ENCODE data around the gene ATP5MG. TPM values are rescaled to one million over a fixed set of nuclear protein-coding genes. Genes with fewer than 3 reads are reported as not detected.

Gene ATP5MG
- total RNA-seq, 2 donors from 2014 or later: 45.2 to 91.3 TPM

- intact Hi-C loops (cut with DNase I): no loop called here
- H3K36me3 ChIP-seq (replicated peaks in 1 of 2; ENCODE audit: insufficient read depth in 1 of 2, low read depth in 2 of 2): peaks cover 0 to 14% of the 10 kb centered on the region in 2 donors
- 72 to 79% methylated on average over 3 of the region's 3 CpGs for WGBS, 2 donors
These were observed 36.3 kb upstream of the ATP5MG start for GRCh38 chr11:118364956-118365615.

GRCh38 chr11:118366287-118366686, 35.1 kb upstream of the ATP5MG start:
- intact Hi-C loops (cut with DNase I): no loop called here
- Histone ChIP-seq H3K36me3 (replicated peaks in 1 of 2; ENCODE audit: insufficient read depth in 1 of 2, low read depth in 2 of 2) (peaks cover 4 to 24% of the 10 kb centered on the region in 2 donors), H3K4me3 (no peak overlapping the region), H3K9me3 (no peaks in the 10 kb centered on the region), H3K4me1 (peaks cover 32% of the 10 kb centered on the region), H3K27me3 (no peaks in the 10 kb centered on the region), H3K27ac (peak overlapping the region in 1 of 4 donors; percentile 29)
- peak; percentile 69 for ATAC-seq
- no peak for TF ChIP-seq POLR2A (IDR thresholded peaks at IDR 0.05)
- TF ChIP-seq CTCF (IDR thresholded peaks at IDR 0.05): no peak
- DNase-seq: peak in 2 of 4 donors; percentile 35 to 62
- WGBS, 2 donors: 24 to 47% methylated on average over 1 of the region's 1 CpG

More at GRCh38 chr11:118364956-118365615, 36.3 kb upstream of the ATP5MG start:
- DNase-seq (no peak), ATAC-seq (no peak)
- TF ChIP-seq POLR2A (IDR thresholded peaks at IDR 0.05) (no peak), CTCF (IDR thresholded peaks at IDR 0.05) (no peak)
- Histone ChIP-seq H3K9me3 (no peaks in the 10 kb centered on the region), H3K4me3 (no peak overlapping the region), H3K4me1 (peaks cover 40% of the 10 kb centered on the region), H3K27ac (no peak overlapping the region), H3K27me3 (no peaks in the 10 kb centered on the region)

- no peak for TF ChIP-seq POLR2A (IDR thresholded peaks at IDR 0.05)
- no peak for TF ChIP-seq CTCF (IDR thresholded peaks at IDR 0.05)
- no peak for ATAC-seq
- Histone ChIP-seq H3K36me3 (replicated peaks in 1 of 2; ENCODE audit: insufficient read depth in 1 of 2, low read depth in 2 of 2) (peaks cover 4 to 56% of the 10 kb centered on the region in 2 donors), H3K27me3 (no peaks in the 10 kb centered on the region), H3K27ac (no peak overlapping the region), H3K9me3 (no peaks in the 10 kb centered on the region), H3K4me1 (peaks cover 10% of the 10 kb centered on the region), H3K4me3 (no peak overlapping the region)
- DNase-seq: no peak
- intact Hi-C loops (cut with DNase I): loop anchor here (5.0 kb wide), 1 partner anchor 122 kb away; no protein-coding TSS in a partner anchor
- 94 to 97% methylated on average over 4 of the region's 4 CpGs for WGBS, 2 donors
These were observed 30.6 kb upstream of the ATP5MG start for GRCh38 chr11:118370774-118371173.

- intact Hi-C loops (cut with DNase I): loop anchor here (5.0 kb wide), 1 partner anchor 119 kb away; no protein-coding TSS in a partner anchor
- H3K4me3 ChIP-seq: no peak overlapping the region
- no peaks in the 10 kb centered on the region for H3K9me3 ChIP-seq
- ATAC-seq (no peak), DNase-seq (no peak)
- H3K36me3 ChIP-seq (replicated peaks in 1 of 2; ENCODE audit: insufficient read depth in 1 of 2, low read depth in 2 of 2): peaks cover 7 to 67% of the 10 kb centered on the region in 2 donors
- no peak for TF ChIP-seq POLR2A (IDR thresholded peaks at IDR 0.05)
- TF ChIP-seq CTCF (IDR thresholded peaks at IDR 0.05): no peak
- H3K27me3 ChIP-seq: no peaks in the 10 kb centered on the region
- H3K4me1 ChIP-seq: no peaks in the 10 kb centered on the region
- WGBS, 2 donors: 87 to 97% methylated on average over 2 of the region's 2 CpGs
- no peak overlapping the region for H3K27ac ChIP-seq
These were observed 28.1 kb upstream of the ATP5MG start for GRCh38 chr11:118373263-118373662.

GRCh38 chr11:118373871-118374270, 27.5 kb upstream of the ATP5MG start:
- H3K27me3 ChIP-seq: no peaks in the 10 kb centered on the region
- ATAC-seq (no peak), DNase-seq (no peak)
- no peaks in the 10 kb centered on the region for H3K9me3 ChIP-seq
- intact Hi-C loops (cut with DNase I): loop anchor here (5.0 kb wide), 1 partner anchor 118 kb away; no protein-coding TSS in a partner anchor
- no peak overlapping the region for H3K4me3 ChIP-seq
- no peaks in the 10 kb centered on the region for H3K4me1 ChIP-seq
- H3K36me3 ChIP-seq (replicated peaks in 1 of 2; ENCODE audit: insufficient read depth in 1 of 2, low read depth in 2 of 2): peaks cover 7 to 68% of the 10 kb centered on the region in 2 donors
- no peak for TF ChIP-seq POLR2A (IDR thresholded peaks at IDR 0.05)
- no peak for TF ChIP-seq CTCF (IDR thresholded peaks at IDR 0.05)
- WGBS, 2 donors: 98% methylated on average over 5 of the region's 5 CpGs
- no peak overlapping the region for H3K27ac ChIP-seq
